GM12875 (cell line): ENCODE results near the gene HERPUD2.
"Not testable (repeated sequence)": the region's sequence is repeated elsewhere in the genome, so short reads cannot be mapped to it uniquely, and the experiment has no call there.

Source experiments
- H3K4me3 ChIP-seq: one replicate; pipeline ENCODE4 v1.5.1; 2011; ENCODE audit warnings: low read depth, low read length, control low read depth
- CTCF ChIP-seq: IDR thresholded peaks from 2 replicates; pipeline ENCODE4 v1.5.1; 2011; ENCODE audit warnings: low read depth, mild to moderate bottlenecking, control low read depth, inconsistent platforms, low read length, moderate library complexity, borderline replicate concordance; ENCODE audit not compliant: insufficient read depth

HERPUD2 gene

GRCh38 chr7:35658606-35659201 lies 36.2 kb downstream of the HERPUD2 start:
- no peak overlapping the region for H3K4me3 ChIP-seq
- no peak for TF ChIP-seq CTCF

- no peak for TF ChIP-seq CTCF
- H3K4me3 ChIP-seq: no peak overlapping the region
Measured at GRCh38 chr7:35657125-35657524, 37.8 kb downstream of the HERPUD2 start.

- H3K4me3 ChIP-seq: not testable (repeated sequence)
Measured at GRCh38 chr7:35654558-35654957, 40.4 kb downstream of the HERPUD2 start.

GRCh38 chr7:35652124-35652523 lies 42.8 kb downstream of the HERPUD2 start:
- H3K4me3 ChIP-seq: no peak overlapping the region
- TF ChIP-seq CTCF: no peak

- TF ChIP-seq CTCF: no peak
- H3K4me3 ChIP-seq: no peak overlapping the region
Measured at GRCh38 chr7:35650751-35651150, 44.2 kb downstream of the HERPUD2 start.

- no peak for TF ChIP-seq CTCF
- no peak overlapping the region for H3K4me3 ChIP-seq
Measured at GRCh38 chr7:35649711-35650110, 45.2 kb downstream of the HERPUD2 start.

GRCh38 chr7:35648367-35648766 lies 46.6 kb downstream of the HERPUD2 start:
- no peak for TF ChIP-seq CTCF
- no peak overlapping the region for H3K4me3 ChIP-seq

GRCh38 chr7:35647171-35647574 lies 47.8 kb downstream of the HERPUD2 start:
- TF ChIP-seq CTCF: no peak
- no peak overlapping the region for H3K4me3 ChIP-seq
